ENCODE results near the gene VPS72.

Gene VPS72

GRCh38 chr1:151189637-151190445 lies at the start of gene VPS72 (continued):
- TF ChIP-seq ZNF596 (tag by site-specific recombination; IDR thresholded peaks at IDR 0.05) (no peak), ZNF645 (tag by site-specific recombination; IDR thresholded peaks at IDR 0.05) (no peak), HOXA7 (CRISPR knock-in tag; IDR thresholded peaks at IDR 0.05; ENCODE audit: borderline replicate concordance) (no peak), ZNF223 (tag by site-specific recombination; IDR thresholded peaks at IDR 0.05) (no peak), ZNF488 (tag by site-specific recombination; IDR thresholded peaks at IDR 0.05) (no peak), ZNF530 (tag by site-specific recombination; IDR thresholded peaks at IDR 0.05; ENCODE audit: low read depth) (no peak), ZSCAN5A (tag by site-specific recombination; IDR thresholded peaks at IDR 0.05) (0 out of 2 replicates have a peak, but pooled peaks have one; percentile 25), ZNF214 (tag by site-specific recombination; IDR thresholded peaks at IDR 0.05; ENCODE audit: borderline replicate concordance) (no peak), ZFHX2 (tag by site-specific recombination; conservative IDR thresholded peaks at IDR 0.05) (0 out of 2 replicates have a peak, but pooled peaks have one; percentile 28), RBAK (tag by site-specific recombination; IDR thresholded peaks at IDR 0.05) (no peak), ZNF280C (tag by site-specific recombination; IDR thresholded peaks at IDR 0.05) (no peak), ZNF175 (tag by site-specific recombination; IDR thresholded peaks at IDR 0.05) (no peak), ZNF112 (tag by site-specific recombination; IDR thresholded peaks at IDR 0.05) (no peak), YY2 (tag by site-specific recombination; IDR thresholded peaks at IDR 0.05) (no peak), ZBTB1 (tag by site-specific recombination; IDR thresholded peaks at IDR 0.05) (no peak), ZNF19 (tag by site-specific recombination; IDR thresholded peaks at IDR 0.05; ENCODE audit: low read depth) (no peak), OVOL3 (tag by site-specific recombination; IDR thresholded peaks at IDR 0.05) (0 out of 2 replicates have a peak, but pooled peaks have one; percentile 42), ZNF549 (tag by site-specific recombination; IDR thresholded peaks at IDR 0.05) (no peak), ZNF521 (tag by site-specific recombination; IDR thresholded peaks at IDR 0.05) (no peak), PATZ1 (tag by site-specific recombination; IDR thresholded peaks at IDR 0.05) (peak; percentile 89), ZNF148 (tag by site-specific recombination; IDR thresholded peaks at IDR 0.05; ENCODE audit: borderline replicate concordance) (no peak), YY1 (tag by site-specific recombination; IDR thresholded peaks at IDR 0.05) (0 out of 2 replicates have a peak, but pooled peaks have one; percentile 40), ZBTB8A (tag by site-specific recombination; IDR thresholded peaks at IDR 0.05) (peak; percentile 83), ZNF292 (tag by site-specific recombination; IDR thresholded peaks at IDR 0.05; ENCODE audit: borderline replicate concordance, low read depth) (no peak), ZNF664 (tag by site-specific recombination; IDR thresholded peaks at IDR 0.05) (no peak), HOXC10 (CRISPR knock-in tag; IDR thresholded peaks at IDR 0.05) (no peak), ZBTB6 (tag by site-specific recombination; IDR thresholded peaks at IDR 0.05) (peak; percentile 97), ZNF354C (tag by site-specific recombination; IDR thresholded peaks at IDR 0.05; ENCODE audit: borderline replicate concordance, low read depth) (no peak)
